ENCODE results near the gene FBXO2.

FBXO2 gene

DNA sequence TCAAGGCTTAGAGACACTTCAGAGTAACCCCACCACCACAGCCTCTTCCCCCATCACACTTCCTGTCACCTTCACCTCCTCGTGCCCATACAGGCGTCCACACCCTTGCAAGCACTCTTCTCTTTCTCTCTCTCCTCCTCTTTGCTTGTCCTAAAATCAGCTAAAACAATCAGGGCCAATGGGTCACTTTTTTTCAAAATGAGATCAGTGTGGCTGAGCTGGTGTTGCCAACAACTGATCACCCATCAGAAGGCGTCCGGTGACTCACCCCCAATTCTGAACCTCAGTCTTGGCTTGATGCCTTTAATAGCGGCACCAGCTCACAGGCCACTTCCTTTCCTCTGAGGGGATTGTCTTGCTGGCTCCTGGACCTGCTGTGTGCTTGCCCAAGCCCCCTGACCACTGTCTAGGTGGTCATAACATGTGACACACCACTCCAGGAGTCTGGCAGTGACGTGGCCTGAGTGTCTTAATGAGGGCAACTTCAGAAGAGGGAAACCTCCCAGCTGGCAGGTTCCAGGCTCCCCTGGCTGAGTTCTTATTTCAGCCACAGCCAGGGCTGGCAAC lies 38.9 kb upstream of the FBXO2 start:
- no peak overlapping the region for H3K4me3 ChIP-seq (ENCODE audit: low read depth, low read length)
- no peak overlapping the region for H3K27ac ChIP-seq
- in situ Hi-C loops (cut with HindIII; ENCODE audit: low pct_ligation_motif_present, low sequenced_read_pairs): no loop called here
- TF ChIP-seq CTCF (IDR thresholded peaks at IDR 0.05; ENCODE audit: low read depth, low read length, missing control alignments): no peak
- peak; percentile 60 for DNase-seq
- H3K36me3 ChIP-seq (replicated peaks): no peaks in the 10 kb centered on the region
- peaks cover 51% of the 10 kb centered on the region for H3K27me3 ChIP-seq (replicated peaks)

- TF ChIP-seq CTCF (IDR thresholded peaks at IDR 0.05; ENCODE audit: low read depth, low read length, missing control alignments): no peak
- H3K27ac ChIP-seq: no peak overlapping the region
- H3K27me3 ChIP-seq (replicated peaks): peaks cover 48% of the 10 kb centered on the region
- no peak overlapping the region for H3K4me3 ChIP-seq (ENCODE audit: low read depth, low read length)
- in situ Hi-C loops (cut with HindIII; ENCODE audit: low pct_ligation_motif_present, low sequenced_read_pairs): no loop called here
- no peak for DNase-seq
- H3K36me3 ChIP-seq (replicated peaks): no peaks in the 10 kb centered on the region
These were observed 37.9 kb upstream of the FBXO2 start for GRCh38 chr1:11691928-11692711.

GRCh38 chr1:11691302-11691914 lies 37.2 kb upstream of the FBXO2 start, which contains the start of gene DRAXIN:
TSS of gene DRAXIN (plus strand) at chr1:11691710. CDS start at chr1:11706259, 14,549 bp downstream.
- no peak for DNase-seq
- Histone ChIP-seq H3K36me3 (replicated peaks) (no peaks in the 10 kb centered on the region), H3K27ac (no peak within 1 kb of the TSS), H3K4me3 (ENCODE audit: low read depth, low read length) (no peak within 1 kb of the TSS), H3K27me3 (replicated peaks) (peaks cover 48% of the 10 kb centered on the region)
- in situ Hi-C loops (cut with HindIII; ENCODE audit: low pct_ligation_motif_present, low sequenced_read_pairs): no loop called here
- TF ChIP-seq CTCF (IDR thresholded peaks at IDR 0.05; ENCODE audit: low read depth, low read length, missing control alignments): no peak

DNA sequence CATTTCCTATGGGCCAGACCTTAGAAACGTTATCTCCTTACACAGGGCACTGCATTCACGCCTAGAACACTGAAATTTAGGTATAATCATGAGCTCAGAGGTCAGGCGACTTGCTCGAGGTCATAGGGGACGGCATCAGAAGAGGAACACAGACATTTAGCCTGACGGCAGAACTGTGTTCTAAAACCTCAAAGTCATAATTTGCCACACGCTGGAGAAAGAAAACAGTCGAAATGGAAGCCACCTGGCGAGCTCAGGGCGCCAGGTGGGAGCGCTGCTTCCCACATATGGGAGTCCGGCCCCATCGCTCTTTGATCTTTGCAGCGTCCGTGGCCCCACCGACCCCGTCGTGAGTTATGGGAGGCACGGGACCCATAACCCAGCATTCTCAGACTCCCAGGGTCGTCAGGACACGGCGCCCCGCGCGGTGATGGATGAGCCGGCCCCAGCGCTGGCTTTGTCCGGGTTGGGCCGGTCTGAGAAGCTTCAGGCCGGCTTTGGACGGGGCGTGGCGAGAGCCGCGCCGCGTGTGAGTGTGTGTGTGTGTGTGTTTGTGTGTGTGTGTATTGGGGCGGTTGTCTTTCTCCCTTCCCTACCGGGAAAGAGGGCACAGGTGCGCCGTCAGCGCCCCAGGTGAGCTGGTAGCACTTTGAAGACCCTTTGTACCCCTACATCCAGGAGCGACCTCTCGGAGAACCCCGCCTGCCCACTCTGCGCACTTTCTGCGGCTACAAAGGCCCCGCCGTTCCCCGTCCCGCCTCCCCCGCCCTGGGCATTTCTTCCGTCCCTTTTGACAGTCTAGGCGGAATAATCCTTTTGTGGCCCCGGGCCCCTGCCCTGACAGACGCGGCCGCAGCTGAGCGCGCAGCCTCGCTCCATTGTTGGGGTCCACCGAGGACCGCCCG lies 36.4 kb upstream of the FBXO2 start:
- no peak for DNase-seq
- no peaks in the 10 kb centered on the region for H3K36me3 ChIP-seq (replicated peaks)
- no peak overlapping the region for H3K27ac ChIP-seq
- H3K4me3 ChIP-seq (ENCODE audit: low read depth, low read length): no peak overlapping the region
- TF ChIP-seq CTCF (IDR thresholded peaks at IDR 0.05; ENCODE audit: low read depth, low read length, missing control alignments): no peak
- in situ Hi-C loops (cut with HindIII; ENCODE audit: low pct_ligation_motif_present, low sequenced_read_pairs): no loop called here
- H3K27me3 ChIP-seq (replicated peaks): peaks cover 48% of the 10 kb centered on the region

DNA sequence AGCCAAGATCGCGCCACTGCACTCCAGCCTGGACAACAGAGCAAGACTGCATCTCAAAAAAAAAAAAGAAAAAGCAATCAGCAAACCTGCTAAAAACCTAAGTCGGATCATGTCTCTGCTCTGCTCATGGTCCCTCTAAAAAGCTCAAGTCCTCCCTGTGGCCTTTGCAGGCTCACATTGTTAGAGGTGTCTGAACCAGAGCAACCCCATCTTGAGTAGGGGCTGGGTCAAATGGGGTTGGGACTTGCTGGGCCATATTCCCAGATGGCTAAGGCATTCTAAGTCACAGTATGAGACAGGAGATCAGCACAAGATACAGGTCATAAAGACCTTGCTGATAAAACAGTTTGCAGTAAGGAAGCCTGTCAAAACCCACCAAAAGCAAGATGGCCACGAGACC lies 34.3 kb upstream of the FBXO2 start:
- DNase-seq: no peak
- H3K4me3 ChIP-seq (ENCODE audit: low read depth, low read length): no peak overlapping the region
- no peak overlapping the region for H3K27ac ChIP-seq
- in situ Hi-C loops (cut with HindIII; ENCODE audit: low pct_ligation_motif_present, low sequenced_read_pairs): no loop called here
- H3K27me3 ChIP-seq (replicated peaks): peaks cover 36% of the 10 kb centered on the region
- TF ChIP-seq CTCF (IDR thresholded peaks at IDR 0.05; ENCODE audit: low read depth, low read length, missing control alignments): no peak
- H3K36me3 ChIP-seq (replicated peaks): no peaks in the 10 kb centered on the region
